ENCODE data around the gene HIGD1A. TPM values are rescaled to one million over a fixed set of nuclear protein-coding genes. Genes with fewer than 3 reads are reported as not detected.
A peak's percentile ranks its signal among the peaks of the same experiment; 100 is the strongest.

HIGD1A gene
- total and polyA plus RNA-seq, 7 donors, result 81.0 to 169 (median 118) TPM

GRCh38 chr3:42755681-42756578 is 48.4 kb downstream of the HIGD1A start:
- Histone ChIP-seq H3K9me3 (no peaks in the 10 kb centered on the region), H3K36me3 (ENCODE audit: insufficient read depth in 1 of 2, low read depth in 1 of 2) (no peaks in the 10 kb centered on the region), H3K27me3 (ENCODE audit: insufficient read depth in 3 of 3, low read length in 2 of 3) (no peaks in the 10 kb centered on the region), H3K4me1 (no peaks in the 10 kb centered on the region), H3K27ac (no peak overlapping the region), H3K4me3 (no peak overlapping the region)
- intact Hi-C loops (cut with DNase I), result loop anchor here in 1 of 2 donors (5.0 kb wide), 1 partner anchor 169 kb away; no protein-coding TSS in a partner anchor
- DNase-seq (no peak), ATAC-seq (peak; percentile 48 to 72 (median 57))
- 69 to 78% (median 75%) methylated on average over 5 of the region's 5 CpGs for WGBS, 3 donors
- peak; percentile 40 for TF ChIP-seq CTCF (IDR thresholded peaks at IDR 0.05)

GRCh38 chr3:42753757-42754156 is 50.5 kb downstream of the HIGD1A start:
- DNase-seq (no peak), ATAC-seq (no peak)
- Histone ChIP-seq H3K27me3 (ENCODE audit: insufficient read depth in 3 of 3, low read length in 2 of 3) (no peaks in the 10 kb centered on the region), H3K36me3 (ENCODE audit: insufficient read depth in 1 of 2, low read depth in 1 of 2) (no peaks in the 10 kb centered on the region), H3K4me3 (no peak overlapping the region), H3K27ac (no peak overlapping the region), H3K4me1 (no peaks in the 10 kb centered on the region), H3K9me3 (no peaks in the 10 kb centered on the region)
- no peak for TF ChIP-seq CTCF (IDR thresholded peaks at IDR 0.05)
- intact Hi-C loops (cut with DNase I), result no loop called here
- WGBS, 3 donors, result 90 to 96% (median 91%) methylated on average over 3 of the region's 3 CpGs

- WGBS, 3 donors, result 92 to 93% (median 92%) methylated on average over 4 of the region's 4 CpGs
- H3K4me1 ChIP-seq, result no peaks in the 10 kb centered on the region
- H3K4me3 ChIP-seq, result no peak overlapping the region
- ATAC-seq, result no peak
- no peaks in the 10 kb centered on the region for H3K27me3 ChIP-seq (ENCODE audit: insufficient read depth in 3 of 3, low read length in 2 of 3)
- no peaks in the 10 kb centered on the region for H3K36me3 ChIP-seq (ENCODE audit: insufficient read depth in 1 of 2, low read depth in 1 of 2)
- no peak for DNase-seq
- TF ChIP-seq CTCF (IDR thresholded peaks at IDR 0.05), result no peak
- H3K27ac ChIP-seq, result no peak overlapping the region
- no peaks in the 10 kb centered on the region for H3K9me3 ChIP-seq
- intact Hi-C loops (cut with DNase I), result no loop called here
These were observed 51.3 kb downstream of the HIGD1A start for GRCh38 chr3:42752961-42753360.

- intact Hi-C loops (cut with DNase I), result no loop called here
- WGBS, 3 donors, result 95 to 99% (median 95%) methylated on average over 9 of the region's 9 CpGs
These were observed 51.8 kb downstream of the HIGD1A start for GRCh38 chr3:42752441-42752840.

More at GRCh38 chr3:42752441-42752840, 51.8 kb downstream of the HIGD1A start:
- no peaks in the 10 kb centered on the region for H3K9me3 ChIP-seq
- no peak for ATAC-seq
- no peak overlapping the region for H3K27ac ChIP-seq
- H3K36me3 ChIP-seq (ENCODE audit: insufficient read depth in 1 of 2, low read depth in 1 of 2), result no peaks in the 10 kb centered on the region
- TF ChIP-seq CTCF (IDR thresholded peaks at IDR 0.05), result no peak
- H3K4me1 ChIP-seq, result no peaks in the 10 kb centered on the region
- no peak overlapping the region for H3K4me3 ChIP-seq
- DNase-seq, result no peak
- no peaks in the 10 kb centered on the region for H3K27me3 ChIP-seq (ENCODE audit: insufficient read depth in 3 of 3, low read length in 2 of 3)

Measured in psoas muscle (tissue), 8 donors.